ENCODE data around the gene MEGF6.
"Not testable (repeated sequence)": the region's sequence is repeated elsewhere in the genome, so short reads cannot be mapped to it uniquely, and the experiment has no call there.

The MEGF6 gene

DNA sequence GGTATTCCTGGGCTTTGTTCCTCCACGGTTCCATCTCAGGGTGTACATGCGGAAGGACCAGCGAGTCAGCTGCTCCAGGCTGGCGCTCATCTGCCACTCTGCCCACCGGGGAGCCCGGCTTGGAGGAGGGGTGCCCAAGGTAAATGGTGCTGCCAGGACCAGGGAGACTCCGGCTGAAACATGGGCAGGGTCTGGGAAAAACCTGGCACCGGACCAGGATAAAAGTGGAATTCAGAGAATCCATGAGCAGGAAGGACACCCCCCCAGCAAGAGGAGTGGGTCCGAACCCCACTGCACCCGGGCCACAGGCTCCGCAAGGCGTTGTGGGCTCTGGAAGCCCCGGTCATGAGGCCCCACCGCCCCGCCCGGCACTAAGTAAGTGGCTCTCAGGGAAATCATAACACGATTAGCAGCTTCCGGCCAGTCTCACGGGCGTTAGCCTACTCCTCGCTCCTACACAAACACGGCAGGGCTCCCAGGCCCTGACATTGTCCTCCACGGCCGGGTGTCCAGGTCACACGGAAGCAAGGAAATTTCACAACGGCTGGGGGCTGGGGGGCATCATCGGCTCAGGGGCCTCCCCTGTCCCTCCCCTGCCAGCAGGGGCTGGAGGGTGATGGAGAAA, 21.1 kb downstream of the MEGF6 start:
- DNase-seq = no peak

DNA sequence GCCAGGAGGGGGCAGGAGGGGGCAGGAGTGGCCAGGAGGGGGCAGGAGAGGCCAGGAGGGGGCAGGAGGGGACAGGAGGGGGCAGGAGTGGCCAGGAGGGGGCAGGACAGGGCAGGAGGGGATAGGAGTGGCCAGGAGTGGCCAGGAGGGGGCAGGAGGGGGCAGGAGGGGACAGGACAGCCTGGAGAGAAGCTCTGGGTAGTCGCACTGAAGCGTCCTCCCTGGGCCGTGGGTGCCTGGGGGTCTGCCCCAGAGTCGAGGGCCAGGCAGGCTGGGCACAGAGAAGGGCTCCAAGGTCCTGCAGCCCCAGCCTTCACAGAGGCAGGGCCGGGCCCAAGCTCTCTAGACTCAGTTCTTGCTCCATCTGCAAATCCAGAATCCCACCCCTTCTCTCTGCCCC, 22.9 kb downstream of the MEGF6 start:
- no peak for DNase-seq

DNA sequence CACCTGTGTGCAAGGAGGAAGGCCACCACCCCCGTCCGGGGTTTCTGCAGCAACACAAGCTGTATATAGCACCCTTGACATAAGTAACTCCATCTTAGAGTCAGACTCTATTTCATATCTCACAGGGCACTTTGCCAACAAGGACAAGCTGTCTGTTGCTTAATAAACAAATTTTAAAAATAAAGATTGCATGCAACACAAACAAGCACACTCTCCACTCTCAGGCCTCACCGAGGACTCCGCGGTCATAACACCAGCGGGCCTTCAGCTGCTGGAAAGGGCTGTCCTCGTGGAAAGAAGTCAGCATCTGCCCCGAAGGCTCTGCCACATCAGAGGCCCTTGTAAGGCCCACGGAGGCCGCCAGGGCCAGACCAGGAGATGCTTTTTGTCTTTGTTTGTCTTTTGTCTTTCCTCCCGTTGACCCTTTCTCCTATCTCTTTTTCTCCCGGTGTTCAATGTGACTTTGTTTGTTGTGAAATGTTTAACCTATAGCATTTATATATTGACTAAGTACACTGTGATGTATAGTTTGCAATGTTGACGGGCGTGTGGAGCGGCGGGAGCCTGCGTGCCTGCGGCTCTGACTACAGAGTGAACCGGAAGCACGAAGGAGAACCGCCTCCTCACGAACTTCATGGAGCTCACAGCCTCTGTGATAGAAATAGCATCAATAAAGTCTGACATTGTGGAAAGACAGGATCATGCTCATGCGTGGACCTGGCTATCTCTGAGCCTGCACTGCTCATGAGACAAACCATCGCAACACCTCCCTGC, 24.1 kb downstream of the MEGF6 start:
- DNase-seq = no peak

DNA sequence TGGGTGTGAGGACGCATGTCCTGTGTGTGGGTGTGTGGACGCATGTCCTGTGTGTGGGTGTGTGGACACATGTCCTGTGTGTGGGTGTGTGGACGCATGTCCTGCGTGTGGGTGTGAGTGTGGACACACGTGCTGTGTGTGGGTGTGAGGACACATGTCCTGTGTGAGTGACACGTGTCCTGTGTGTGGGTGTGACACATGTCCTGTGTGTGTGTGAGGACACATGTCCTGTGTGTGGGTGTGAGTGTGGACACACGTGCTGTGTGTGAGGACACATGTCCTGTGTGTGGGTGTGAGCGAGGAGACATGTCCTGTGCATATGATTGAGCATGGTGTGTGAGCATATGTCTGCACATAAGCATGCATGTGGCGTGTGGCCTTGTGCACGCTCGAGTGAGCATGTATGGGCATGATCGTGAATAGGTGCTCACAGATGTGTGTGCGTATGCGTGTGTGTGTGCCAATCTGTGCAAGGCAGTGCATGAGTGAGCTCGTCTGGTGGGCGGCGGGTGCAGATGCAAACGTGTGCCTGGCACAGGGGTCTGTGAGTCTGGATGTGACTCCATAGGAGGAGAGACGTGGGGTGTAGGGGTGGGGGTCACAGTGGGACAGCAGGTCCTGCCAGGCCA, 25.3 kb downstream of the MEGF6 start:
- DNase-seq = no peak

DNA sequence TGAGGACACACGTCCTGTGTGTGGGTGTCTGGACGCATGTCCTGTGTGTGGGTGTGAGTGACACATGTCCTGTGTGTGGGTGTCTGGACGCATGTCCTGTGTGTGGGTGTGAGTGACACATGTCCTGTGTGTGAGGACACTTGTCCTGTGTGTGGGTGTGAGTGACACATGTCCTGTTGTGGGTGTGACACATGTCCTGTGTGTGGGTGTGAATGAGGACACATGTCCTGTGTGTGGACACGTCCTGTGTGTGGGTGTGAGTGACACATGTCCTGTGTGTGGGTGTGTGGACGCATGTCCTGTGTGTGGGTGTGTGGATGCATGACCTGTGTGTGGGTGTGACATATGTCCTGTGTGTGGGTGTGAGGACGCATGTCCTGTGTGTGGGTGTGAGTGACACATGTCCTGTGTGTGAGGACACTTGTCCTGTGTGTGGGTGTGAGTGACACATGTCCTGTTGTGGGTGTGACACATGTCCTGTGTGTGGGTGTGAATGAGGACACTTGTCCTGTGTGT, 25.9 kb downstream of the MEGF6 start:
- not testable (repeated sequence) for DNase-seq

DNA sequence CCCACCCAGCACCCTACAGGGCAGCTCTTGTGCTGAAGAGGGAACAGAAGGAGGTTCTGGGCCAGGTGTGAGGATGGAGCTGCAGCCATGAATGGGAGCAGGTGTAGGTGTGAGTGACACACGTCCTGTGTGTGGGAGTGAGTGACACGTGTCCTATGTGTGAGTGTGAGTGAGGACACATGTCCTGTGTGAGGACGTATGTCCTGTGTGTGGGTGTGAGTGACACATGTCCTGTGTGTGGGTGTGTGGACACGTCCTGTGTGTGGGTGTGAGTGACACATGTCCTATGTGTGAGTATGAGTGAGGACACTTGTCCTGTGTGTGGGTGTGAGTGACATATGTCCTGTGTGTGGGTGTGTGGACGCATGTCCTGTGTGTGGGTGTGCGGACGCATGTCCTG, 26.4 kb downstream of the MEGF6 start:
- no peak for DNase-seq

DNA sequence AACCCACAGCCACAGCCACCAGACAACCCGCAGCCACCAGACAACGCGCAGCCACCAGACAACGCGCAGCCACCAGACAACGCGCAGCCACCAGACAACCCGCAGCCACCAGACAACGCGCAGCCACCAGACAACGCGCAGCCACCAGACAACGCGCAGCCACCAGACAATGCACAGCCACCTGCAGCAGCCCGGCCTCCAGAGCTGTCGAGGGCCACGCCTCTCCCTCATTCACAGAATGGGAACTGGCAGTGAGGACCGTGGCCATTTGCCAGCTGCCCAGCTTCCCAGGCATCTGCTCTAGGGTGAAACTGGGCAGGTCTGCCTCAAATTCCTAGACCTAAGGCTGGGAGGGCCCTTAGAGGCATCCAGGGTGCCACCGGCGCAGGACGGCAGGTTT, 27.6 kb downstream of the MEGF6 start:
- not testable (repeated sequence) for DNase-seq

DNA sequence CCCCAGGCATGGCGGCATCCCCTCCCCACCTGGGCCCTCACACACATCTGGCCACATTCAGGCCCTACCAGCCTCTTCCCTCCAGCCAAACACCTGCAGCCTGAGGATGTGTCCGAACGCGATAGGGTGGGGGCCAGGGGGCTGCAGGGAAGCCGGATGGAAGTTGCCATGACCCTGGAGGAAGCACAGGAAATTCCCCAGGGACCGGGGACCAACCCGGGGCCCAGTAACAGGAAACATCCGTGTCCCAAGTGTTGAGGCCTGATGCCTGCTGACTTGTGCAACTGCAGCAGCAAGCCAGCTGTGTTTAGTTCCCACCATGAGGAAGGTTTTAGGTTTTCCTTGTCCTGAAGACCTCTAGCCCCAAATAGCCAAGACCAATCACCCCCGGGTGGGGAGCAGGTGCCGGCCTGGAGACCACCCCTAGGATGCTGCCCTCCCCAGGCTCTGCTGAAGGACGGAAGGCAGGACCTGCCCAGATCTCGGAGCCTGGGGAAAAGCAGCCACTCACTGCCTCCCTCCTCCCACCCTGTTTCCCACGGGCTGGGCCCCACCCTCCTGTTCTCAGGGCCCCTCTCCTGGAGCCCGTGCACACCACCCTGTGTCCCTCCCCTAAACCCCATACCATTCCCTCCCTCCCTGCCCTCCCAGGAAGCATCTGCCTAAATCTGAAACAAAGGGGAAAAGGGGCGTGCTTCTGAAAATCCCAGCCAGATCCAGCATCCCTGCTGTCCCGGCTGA, 29.8 kb downstream of the MEGF6 start:
- DNase-seq = no peak

DNA sequence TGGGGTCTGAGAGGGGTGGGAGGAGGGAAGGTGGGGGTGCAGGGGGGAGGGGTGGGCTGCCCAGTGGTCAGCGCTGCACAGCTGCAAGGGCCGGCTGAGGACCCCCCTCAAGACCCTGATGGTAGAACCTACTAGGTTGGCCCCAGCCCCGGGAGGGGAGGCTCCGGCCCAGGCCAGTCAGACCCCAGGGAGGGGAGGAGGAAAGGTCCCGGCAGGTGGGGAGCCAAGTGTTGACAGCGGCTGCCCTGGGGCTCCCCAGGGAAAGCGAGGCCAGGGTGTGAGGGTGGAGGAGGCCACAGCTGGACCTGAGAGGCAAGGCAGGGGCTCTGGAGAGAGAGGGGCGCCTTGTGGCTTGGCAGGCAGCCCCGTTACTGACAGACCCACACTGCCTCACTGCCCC, 31.1 kb downstream of the MEGF6 start:
- DNase-seq = no peak

DNA sequence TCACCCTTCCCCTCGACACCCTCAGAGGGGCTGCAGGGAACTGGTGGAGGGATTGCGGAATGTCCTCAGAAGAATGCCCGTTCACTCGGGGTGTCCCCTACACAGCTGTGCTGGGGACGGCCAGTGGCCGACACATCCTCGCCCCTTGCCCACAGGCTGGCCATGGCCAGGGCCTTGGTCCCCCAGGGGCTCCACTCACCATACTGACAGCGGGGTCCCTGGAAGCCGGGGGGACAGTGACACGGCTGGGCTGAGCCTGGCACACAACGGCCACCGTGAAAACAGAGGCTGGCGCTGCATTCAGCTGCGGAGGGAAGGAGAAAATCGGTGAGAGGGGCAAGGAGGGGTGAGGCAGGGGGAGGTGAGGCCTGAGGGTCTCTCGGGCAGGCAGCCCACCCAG, 31.7 kb downstream of the MEGF6 start:
- DNase-seq = no peak

DNA sequence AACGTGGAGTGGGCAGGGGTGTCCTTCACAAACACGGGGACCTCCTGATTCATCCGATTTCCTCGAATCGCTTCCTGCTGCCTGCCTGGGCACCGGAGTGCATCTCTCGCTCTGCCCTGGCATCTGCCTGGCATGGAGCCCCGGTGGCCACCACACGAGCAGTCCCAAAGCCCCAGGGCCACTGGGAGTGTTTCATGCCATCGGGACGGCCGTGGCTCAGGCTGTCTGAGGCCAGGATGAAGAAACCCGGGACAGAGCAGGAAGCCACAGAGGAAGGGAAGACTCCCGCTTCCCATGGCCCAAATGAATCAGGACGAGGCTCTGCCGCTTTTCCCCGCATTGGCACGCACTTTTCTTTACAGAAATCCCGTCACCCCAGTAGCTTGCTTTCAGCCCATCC, 32.4 kb downstream of the MEGF6 start:
- DNase-seq = no peak

DNA sequence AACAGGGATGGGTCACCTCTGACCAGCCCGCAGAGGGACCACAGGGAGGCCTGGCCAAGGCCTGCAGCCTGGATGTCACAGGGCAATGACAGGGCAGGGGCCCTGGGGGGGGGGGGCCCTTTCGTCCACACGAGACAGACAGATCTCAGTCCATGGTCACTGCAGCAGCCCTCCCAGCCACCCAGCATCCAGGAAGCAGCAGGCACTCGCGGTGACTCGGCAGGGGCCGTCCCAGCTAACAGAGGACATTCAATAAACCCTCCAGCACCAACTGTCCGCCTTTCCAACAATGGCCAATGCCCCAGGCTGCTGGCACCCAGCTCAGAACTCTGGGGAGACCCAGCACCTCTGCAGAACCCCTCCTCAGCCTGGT, 32.9 kb downstream of the MEGF6 start:
- no peak for DNase-seq

DNA sequence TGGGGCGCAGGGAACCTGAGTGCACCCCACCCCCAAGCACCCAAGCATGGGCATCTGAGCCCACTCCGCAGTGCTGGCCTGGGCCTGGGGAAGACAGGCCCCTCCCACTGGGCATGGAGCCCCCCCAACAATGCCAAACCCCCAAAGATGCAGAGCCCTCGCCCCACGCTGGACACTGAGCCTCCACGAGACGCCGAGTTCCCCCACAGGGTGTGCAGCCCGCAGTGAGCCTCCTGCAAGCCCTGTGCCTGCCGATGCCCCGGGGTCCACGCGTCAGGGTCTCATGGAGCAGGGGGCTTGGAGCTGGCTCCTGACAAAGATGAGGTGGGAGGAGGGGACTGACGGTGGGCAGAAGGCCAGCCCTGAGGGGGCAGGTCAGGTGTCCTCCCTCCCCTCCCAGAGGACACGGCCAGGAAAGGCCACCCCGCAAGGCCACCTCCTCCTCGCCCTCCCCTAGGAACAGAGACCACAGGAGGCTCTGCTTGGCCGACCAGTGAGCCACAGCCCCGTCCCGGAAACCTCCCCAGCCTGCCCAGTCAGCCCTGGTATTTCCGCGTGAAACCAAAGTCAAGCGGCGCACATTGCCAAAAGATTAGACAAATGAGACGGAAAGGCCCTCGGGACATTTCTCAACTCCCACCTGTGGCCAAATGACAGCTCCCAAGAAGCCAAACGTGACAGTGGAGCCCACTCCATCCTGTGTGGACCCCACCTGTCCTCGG, 33.4 kb downstream of the MEGF6 start:
- no peak for DNase-seq

DNA sequence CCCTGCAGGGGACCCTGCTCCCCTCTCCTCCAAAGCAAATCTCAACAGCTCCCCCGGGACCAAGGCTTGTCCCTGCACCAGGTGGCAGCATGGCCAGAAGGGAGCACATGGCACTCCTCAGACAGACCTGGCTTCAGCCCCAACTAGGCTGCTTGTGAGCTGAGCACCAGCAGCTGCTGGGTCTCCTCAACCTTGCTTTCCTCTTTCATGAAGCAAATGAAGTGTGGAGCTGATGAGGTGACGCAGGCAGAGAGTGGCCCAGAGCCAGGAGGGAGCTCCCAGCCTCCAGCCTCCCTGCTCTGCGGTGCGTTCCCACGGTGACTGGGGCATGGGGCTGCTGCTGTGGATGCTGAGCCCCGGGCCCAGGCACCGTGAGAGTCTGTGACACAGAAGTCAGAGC, 34.0 kb downstream of the MEGF6 start:
- no peak for DNase-seq

DNA sequence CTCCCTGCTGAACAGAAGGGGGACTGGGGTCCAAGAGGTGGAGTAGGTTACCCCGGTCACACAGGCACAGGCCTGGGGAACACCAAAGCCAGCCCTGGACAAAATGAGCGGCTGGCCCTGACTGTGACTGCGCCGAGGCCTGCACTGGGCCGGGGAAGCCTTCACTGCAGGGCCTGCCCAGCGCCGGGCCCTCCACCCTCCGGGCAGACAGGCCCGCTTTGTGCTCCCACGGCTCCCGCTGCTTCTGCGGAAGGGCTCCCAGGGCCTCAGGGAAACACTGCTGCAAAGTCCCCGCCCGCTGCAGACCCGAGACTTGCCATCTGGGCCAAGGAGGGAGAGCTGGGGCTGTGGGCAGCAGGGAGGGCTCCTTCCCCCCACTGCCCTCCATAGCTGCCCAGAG, 35.3 kb downstream of the MEGF6 start:
- DNase-seq = no peak

DNA sequence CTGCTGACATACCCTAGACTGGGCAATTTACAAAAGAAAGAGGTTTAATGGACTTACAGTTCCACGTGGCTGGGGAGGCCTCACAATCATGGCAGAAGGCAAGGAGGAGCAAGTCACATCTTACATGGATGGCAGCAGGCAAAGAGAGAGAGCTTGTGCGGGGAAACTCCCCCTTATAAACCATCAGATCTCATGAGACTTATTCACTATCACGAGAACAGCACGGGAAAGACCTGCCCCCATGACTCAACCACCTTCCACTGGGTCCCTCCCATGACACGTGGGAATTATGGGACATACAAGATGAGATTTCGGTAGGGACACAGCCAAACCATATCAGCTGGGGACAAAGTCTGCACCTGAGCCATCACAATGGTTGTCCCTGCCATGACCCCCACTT, 35.8 kb downstream of the MEGF6 start:
- not testable (repeated sequence) for DNase-seq

DNA sequence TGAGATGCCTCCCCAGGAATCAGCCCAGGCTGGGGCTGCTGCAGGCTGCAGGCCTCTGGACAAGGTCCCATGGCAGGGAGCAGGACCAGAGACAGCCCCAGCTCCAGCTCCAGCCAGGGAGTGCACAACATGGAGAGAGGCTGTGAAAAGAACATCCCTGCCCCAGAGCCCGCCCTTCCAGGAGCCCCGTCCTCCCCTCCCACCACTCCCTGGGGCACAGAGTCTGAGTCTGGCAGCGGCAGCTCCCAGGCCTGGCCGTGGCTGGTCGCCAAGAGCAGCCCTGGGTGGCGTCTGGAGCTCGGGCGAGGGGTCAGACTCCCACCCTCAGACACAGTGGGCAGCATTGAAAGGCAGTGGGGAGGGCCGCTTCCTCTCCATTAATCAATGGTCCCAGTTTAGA, 37.8 kb downstream of the MEGF6 start:
- no peak for DNase-seq

DNA sequence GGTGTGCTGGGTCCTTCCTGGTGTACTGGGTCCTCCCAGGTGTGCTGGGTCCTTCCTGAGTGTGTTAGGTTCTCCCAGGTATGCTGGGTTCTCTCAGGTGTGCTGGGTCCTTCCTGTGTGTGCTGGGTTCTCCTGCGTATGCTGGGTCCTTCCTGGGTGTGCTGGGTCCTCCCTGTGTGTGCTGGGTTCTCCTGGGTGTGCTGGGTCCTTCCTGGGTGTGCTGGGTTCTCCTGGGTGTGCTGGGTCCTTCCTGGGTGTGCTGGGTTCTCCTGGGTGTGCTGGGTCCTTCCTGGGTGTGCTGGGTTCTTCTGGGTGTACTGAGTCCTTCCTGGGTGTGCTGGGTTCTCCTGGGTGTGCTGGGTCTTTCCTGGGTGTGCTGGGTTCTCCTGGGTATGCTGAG, 38.7 kb downstream of the MEGF6 start:
- DNase-seq = not testable (repeated sequence)

DNA sequence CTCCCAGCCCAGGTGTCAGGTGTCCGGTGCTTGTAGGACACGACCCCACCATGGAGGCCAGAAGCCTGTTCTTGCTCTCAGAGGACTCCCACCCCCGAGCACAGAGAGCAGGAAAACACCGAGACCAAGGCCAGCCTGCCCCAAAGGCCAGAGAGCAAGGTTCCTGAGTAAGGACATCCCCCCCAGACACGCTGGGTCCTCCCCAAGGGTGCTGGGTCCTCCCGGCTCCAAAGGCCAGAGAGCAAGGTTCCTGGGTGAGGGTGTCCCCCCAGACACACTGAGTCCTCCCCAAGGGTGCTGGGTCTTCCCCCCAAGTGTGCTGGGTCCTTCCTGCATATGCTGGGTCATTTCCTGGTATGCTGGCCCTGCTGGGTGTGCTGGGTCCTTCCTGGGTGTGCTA, 40.0 kb downstream of the MEGF6 start:
- no peak for DNase-seq

DNA sequence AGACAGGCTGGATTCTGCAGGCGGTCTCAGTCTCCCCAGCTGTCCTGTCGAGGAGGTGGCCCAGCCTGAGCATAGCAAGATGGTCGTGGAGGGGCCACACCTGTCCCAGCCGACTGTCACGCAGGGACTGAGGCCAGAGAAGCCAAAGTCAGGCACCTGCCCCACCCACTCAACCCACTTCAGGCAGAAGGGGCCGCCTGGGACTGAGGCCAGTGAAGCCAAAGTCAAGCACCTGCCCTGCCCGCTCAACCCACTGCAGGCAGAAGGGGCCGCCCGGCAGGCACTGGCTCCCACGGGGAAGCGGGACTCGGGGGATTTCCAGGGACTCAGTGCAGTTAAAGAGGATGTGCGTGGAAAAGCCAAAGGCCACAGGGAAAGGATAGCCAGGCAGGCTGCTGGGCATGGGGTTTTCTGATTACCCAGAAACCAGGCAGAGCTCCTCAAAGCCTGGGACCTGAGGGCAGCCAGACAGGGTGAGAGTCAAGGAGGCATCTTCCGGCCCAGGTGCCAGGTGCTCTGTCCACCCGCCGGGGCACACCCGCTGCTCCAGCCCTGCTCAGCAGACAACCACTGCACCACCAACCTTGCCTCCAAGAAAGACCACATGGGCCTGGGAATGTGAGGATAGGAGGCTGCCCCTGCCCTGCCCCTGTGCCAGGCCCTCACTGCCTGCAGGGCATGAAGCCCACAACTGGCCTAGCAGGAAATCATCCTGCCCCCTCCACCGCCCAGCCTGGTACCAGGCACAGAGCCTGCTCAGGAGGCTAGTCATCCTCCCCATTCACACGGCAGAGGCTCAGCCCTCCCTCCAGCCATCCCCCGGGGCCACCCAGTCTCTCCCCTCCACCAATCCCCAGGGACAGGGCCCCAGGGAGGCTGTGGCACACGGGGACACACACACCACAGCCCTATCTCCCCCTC, 41.0 kb downstream of the MEGF6 start:
- no peak for DNase-seq

DNA sequence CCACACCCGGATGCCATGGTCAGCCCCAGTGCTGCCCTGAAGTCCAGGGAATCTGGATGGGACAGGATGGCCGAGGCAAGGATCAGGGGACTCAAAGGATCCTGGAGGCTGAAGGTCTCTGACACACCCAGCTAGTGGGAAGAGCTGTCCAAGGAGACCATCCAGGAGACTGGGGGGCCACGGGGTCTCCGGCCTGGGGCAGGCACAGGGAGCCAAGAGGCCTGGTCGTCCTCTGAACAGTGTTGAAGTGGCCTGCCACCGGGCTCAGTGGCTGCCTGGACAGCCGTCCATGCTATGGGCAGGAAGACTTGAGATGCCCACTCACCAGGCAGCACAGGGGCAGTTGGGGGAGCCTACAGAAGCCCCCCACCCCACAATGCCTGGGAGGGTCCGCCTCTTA, 41.9 kb downstream of the MEGF6 start:
- DNase-seq = no peak

Data from NCI-H526 (cell line).